ENCODE results near the gene RHEBL1. TPM values are rescaled to one million over a fixed set of nuclear protein-coding genes. Genes with fewer than 3 reads are reported as not detected.

RHEBL1 gene
- total RNA-seq, 4 donors from 2014 or later, result not detected

- H3K9me3 ChIP-seq, result no peaks in the 10 kb centered on the region
- no peak overlapping the region for H3K4me3 ChIP-seq
- no peak for TF ChIP-seq EP300 (IDR thresholded peaks at IDR 0.05; ENCODE audit: low read depth)
- TF ChIP-seq, protein P1, sequence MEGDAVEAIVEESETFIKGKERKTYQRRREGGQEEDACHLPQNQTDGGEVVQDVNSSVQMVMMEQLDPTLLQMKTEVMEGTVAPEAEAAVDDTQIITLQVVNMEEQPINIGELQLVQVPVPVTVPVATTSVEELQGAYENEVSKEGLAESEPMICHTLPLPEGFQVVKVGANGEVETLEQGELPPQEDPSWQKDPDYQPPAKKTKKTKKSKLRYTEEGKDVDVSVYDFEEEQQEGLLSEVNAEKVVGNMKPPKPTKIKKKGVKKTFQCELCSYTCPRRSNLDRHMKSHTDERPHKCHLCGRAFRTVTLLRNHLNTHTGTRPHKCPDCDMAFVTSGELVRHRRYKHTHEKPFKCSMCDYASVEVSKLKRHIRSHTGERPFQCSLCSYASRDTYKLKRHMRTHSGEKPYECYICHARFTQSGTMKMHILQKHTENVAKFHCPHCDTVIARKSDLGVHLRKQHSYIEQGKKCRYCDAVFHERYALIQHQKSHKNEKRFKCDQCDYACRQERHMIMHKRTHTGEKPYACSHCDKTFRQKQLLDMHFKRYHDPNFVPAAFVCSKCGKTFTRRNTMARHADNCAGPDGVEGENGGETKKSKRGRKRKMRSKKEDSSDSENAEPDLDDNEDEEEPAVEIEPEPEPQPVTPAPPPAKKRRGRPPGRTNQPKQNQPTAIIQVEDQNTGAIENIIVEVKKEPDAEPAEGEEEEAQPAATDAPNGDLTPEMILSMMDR (IDR thresholded peaks at IDR 0.05), result no peak
- TF ChIP-seq POLR2AphosphoS5 (IDR thresholded peaks at IDR 0.05), result no peak
- no peak for TF ChIP-seq POLR2A (IDR thresholded peaks at IDR 0.05)
- H3K27me3 ChIP-seq, result no peaks in the 10 kb centered on the region
- peaks cover 12 to 14% (median 13%) of the 10 kb centered on the region in 4 donors for H3K4me1 ChIP-seq
- peaks cover 0 to 70% (median 34%) of the 10 kb centered on the region in 4 donors for H3K36me3 ChIP-seq
- intact Hi-C loops (cut with DNase I; ENCODE audit: low total_unique reads), result no loop called here
- DNase-seq, result no peak
- WGBS, 2 donors (ENCODE audit: low coverage in 1 of 2), result 91% methylated on average over 18 of the region's 18 CpGs; no CpG with 5 or more reads in 1 of the 2 donors
- H3K27ac ChIP-seq, result no peak overlapping the region
- in situ Hi-C loops (cut with MboI; ENCODE audit: low pct_ligation_motif_present in 1 of 4, low pct_unique_long_range_greater_than_20kb in 1 of 4, low sequenced_read_pairs in 3 of 4), result no loop called here
Measured at GRCh38 chr12:49051373-49051764, 18.4 kb downstream of the RHEBL1 start.

- Histone ChIP-seq H3K4me1 (peaks cover 6 to 8% (median 8%) of the 10 kb centered on the region in 4 donors), H3K27ac (no peak overlapping the region), H3K4me3 (no peak overlapping the region), H3K27me3 (no peaks in the 10 kb centered on the region), H3K36me3 (peaks cover 0 to 76% (median 37%) of the 10 kb centered on the region in 4 donors), H3K9me3 (no peaks in the 10 kb centered on the region)
- intact Hi-C loops (cut with DNase I; ENCODE audit: low total_unique reads), result no loop called here
- WGBS, 2 donors (ENCODE audit: low coverage in 1 of 2), result 94 to 97% methylated on average over 2 to 13 of the region's 13 CpGs
- TF ChIP-seq, protein P1 (IDR thresholded peaks at IDR 0.05), result no peak
- TF ChIP-seq POLR2AphosphoS5 (IDR thresholded peaks at IDR 0.05), result no peak
- DNase-seq, result no peak
- in situ Hi-C loops (cut with MboI; ENCODE audit: low pct_ligation_motif_present in 1 of 4, low pct_unique_long_range_greater_than_20kb in 1 of 4, low sequenced_read_pairs in 3 of 4), result no loop called here
Measured at GRCh38 chr12:49050507-49051372, 19.0 kb downstream of the RHEBL1 start.

DNA sequence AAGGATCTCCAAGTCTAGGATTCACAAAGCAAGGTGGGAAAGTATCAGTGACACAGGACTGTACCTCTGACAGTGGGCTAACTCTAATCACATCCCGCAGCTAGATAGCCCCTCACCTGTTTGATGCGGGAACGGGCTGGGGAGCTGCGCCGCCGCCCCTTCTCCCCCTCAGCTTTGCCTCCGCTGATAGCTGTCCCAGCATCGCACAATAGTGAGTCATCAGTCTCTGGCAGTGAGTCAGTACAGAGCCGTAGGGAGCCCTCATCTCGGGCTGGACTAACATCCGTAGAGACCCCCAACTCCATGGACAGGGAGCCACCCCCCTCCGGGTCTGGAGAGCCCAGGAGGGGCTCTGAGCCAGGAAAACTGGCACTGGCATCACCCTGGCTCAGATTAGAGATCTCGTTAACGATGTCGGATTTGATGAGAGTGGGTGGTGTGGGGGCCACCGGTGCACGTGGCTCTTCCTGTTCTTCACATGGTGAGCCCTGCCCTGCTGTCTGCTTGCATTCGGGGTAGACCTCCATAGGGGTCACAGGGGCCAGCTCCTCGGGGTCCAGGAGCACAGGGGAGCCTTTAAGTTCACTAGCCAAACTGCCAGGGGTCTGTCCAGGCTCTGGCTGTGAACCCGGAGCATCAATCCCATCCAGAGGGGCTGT lies 20.1 kb downstream of the RHEBL1 start:
- Histone ChIP-seq H3K27me3 (no peaks in the 10 kb centered on the region), H3K4me3 (no peak overlapping the region), H3K27ac (no peak overlapping the region), H3K36me3 (peaks cover 0 to 84% (median 41%) of the 10 kb centered on the region in 4 donors), H3K9me3 (no peaks in the 10 kb centered on the region), H3K4me1 (no peaks in the 10 kb centered on the region)
- 86% methylated on average over 20 of the region's 20 CpGs; no CpG with 5 or more reads in 1 of the 2 donors for WGBS, 2 donors (ENCODE audit: low coverage in 1 of 2)
- intact Hi-C loops (cut with DNase I; ENCODE audit: low total_unique reads) (loop anchor here (2.0 kb wide), 1 partner anchor 19 kb away; no protein-coding TSS in a partner anchor), in situ Hi-C loops (cut with MboI; ENCODE audit: low pct_ligation_motif_present in 1 of 4, low pct_unique_long_range_greater_than_20kb in 1 of 4, low sequenced_read_pairs in 3 of 4) (no loop called here)
- TF ChIP-seq POLR2AphosphoS5 (IDR thresholded peaks at IDR 0.05), result no peak
- TF ChIP-seq EP300 (IDR thresholded peaks at IDR 0.05; ENCODE audit: low read depth), result no peak
- TF ChIP-seq, protein P1 (IDR thresholded peaks at IDR 0.05), result no peak
- no peak for TF ChIP-seq POLR2A (IDR thresholded peaks at IDR 0.05)
- DNase-seq, result no peak

DNA sequence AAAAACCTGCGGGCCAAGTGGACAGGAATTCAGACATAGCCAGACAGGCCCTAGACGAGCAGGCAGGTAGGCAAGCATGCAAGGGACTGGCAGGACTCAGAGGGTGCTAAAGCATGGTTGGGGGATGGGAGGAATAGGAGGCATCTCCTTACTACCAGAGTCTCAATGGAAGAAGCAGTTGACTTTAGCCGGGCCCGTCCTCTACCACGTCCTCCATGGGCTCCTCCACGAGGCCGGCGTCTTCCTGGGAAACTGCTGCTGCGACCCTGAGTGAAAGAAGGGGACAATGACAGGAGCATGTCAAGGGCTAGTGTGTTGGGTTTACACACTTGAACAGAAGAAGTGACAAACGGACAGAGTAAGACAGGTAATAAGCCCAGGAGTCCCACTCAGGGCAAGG lies 20.8 kb downstream of the RHEBL1 start:
- DNase-seq, result no peak
- WGBS, 2 donors (ENCODE audit: low coverage in 1 of 2), result 80 to 94% methylated on average over 1 to 10 of the region's 10 CpGs
- H3K36me3 ChIP-seq, result peaks cover 0 to 88% (median 43%) of the 10 kb centered on the region in 4 donors
- intact Hi-C loops (cut with DNase I; ENCODE audit: low total_unique reads), result loop anchor here (2.0 kb wide), 1 partner anchor 18 kb away; no protein-coding TSS in a partner anchor
- H3K27me3 ChIP-seq, result no peaks in the 10 kb centered on the region
- H3K9me3 ChIP-seq, result no peaks in the 10 kb centered on the region
- no peak overlapping the region for H3K4me3 ChIP-seq
- in situ Hi-C loops (cut with MboI; ENCODE audit: low pct_ligation_motif_present in 1 of 4, low pct_unique_long_range_greater_than_20kb in 1 of 4, low sequenced_read_pairs in 3 of 4), result no loop called here
- no peak for TF ChIP-seq POLR2A (IDR thresholded peaks at IDR 0.05)
- TF ChIP-seq EP300 (IDR thresholded peaks at IDR 0.05; ENCODE audit: low read depth), result no peak
- no peak for TF ChIP-seq POLR2AphosphoS5 (IDR thresholded peaks at IDR 0.05)
- TF ChIP-seq, protein P1 (IDR thresholded peaks at IDR 0.05), result no peak
- no peaks in the 10 kb centered on the region for H3K4me1 ChIP-seq
- H3K27ac ChIP-seq, result no peak overlapping the region

Measured in transverse colon (tissue), 4 donors.